Neural crest cell (in vitro differentiated cells): ENCODE data around the gene RGS21. TPM values are rescaled to one million over a fixed set of nuclear protein-coding genes. Genes with fewer than 3 reads are reported as not detected.

Experiments
- DNase-seq: peaks from one replicate; pipeline ENCODE4 v3.0.0; 2021; ENCODE audit warnings: low read depth, mixed read lengths, low spot score
- H3K27ac Mint-ChIP-seq: one replicate; pipeline ENCODE4 v1.8.0; 2021; ENCODE audit warnings: mild to moderate bottlenecking, mixed read lengths; ENCODE audit not compliant: unreplicated experiment
- H3K27me3 Mint-ChIP-seq: 2 replicates; pipeline ENCODE4 v1.8.0; 2021; ENCODE audit warnings: low read depth, mild to moderate bottlenecking, mixed read lengths
- H3K36me3 Mint-ChIP-seq: 2 replicates; pipeline ENCODE4 v1.8.0; 2021; ENCODE audit warnings: low read depth, mild to moderate bottlenecking, mixed read lengths
- H3K4me1 Mint-ChIP-seq: 2 replicates; pipeline ENCODE4 v1.8.0; 2021; ENCODE audit warnings: mixed read lengths
- H3K4me3 Mint-ChIP-seq: one replicate; pipeline ENCODE4 v1.8.0; 2021; ENCODE audit warnings: mild to moderate bottlenecking, mixed read lengths
- H3K9me3 Mint-ChIP-seq: 2 replicates; pipeline ENCODE4 v1.8.0; 2021; ENCODE audit warnings: mixed read lengths
- total RNA-seq: library from RNA; stranded (reverse); gene quantifications from 2 replicates; pipeline ENCODE4 v1.2.1, GENCODE V29; 2021
- TF ChIP-seq, protein P1 (sequence below): fragments of 200-600 bp; sonication (generic); conservative IDR thresholded peaks from 2 replicates; pipeline ENCODE4 v1.5.0; 2021; ENCODE audit warnings: antibody characterized with exemption, mild to moderate bottlenecking

The RGS21 gene
- total RNA-seq, 1 donor from 2014 or later = not detected

DNA sequence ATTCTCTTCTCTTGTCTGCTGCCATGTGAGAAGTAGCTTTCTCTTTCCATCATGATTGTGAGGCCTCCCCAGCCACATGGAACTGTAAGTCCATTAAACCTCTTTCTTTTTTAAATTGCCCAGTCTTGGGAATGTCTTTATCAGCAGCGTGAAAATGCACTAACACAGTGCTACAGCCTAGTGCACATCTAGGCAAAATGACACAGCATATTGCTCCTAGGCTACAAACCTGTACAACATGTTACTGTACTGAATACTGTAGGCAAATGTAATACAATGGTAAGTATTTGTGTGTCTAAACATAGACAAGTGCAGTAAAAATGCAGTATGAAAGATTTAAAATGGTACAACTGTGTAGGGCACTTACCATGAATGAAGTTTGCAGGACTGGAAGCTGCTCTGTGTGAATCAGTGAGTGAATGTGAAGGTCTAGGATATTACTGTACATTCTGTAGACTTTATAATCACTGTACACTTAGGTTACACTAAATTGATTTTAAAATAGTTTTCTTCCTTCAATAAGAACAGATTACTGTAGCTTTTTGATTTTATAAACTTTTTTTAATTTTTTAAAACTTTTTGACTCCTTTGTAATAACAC is 69.4 kb downstream of the RGS21 start:
- Mint-ChIP-seq H3K4me1 (no peaks in the 10 kb centered on the region), H3K9me3 (peaks cover 7% of the 10 kb centered on the region), H3K36me3 (no peaks in the 10 kb centered on the region), H3K27ac (no peak overlapping the region), H3K4me3 (no peak overlapping the region), H3K27me3 (no peaks in the 10 kb centered on the region)
- TF ChIP-seq, protein P1, sequence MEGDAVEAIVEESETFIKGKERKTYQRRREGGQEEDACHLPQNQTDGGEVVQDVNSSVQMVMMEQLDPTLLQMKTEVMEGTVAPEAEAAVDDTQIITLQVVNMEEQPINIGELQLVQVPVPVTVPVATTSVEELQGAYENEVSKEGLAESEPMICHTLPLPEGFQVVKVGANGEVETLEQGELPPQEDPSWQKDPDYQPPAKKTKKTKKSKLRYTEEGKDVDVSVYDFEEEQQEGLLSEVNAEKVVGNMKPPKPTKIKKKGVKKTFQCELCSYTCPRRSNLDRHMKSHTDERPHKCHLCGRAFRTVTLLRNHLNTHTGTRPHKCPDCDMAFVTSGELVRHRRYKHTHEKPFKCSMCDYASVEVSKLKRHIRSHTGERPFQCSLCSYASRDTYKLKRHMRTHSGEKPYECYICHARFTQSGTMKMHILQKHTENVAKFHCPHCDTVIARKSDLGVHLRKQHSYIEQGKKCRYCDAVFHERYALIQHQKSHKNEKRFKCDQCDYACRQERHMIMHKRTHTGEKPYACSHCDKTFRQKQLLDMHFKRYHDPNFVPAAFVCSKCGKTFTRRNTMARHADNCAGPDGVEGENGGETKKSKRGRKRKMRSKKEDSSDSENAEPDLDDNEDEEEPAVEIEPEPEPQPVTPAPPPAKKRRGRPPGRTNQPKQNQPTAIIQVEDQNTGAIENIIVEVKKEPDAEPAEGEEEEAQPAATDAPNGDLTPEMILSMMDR = no peak
- DNase-seq = no peak

- H3K4me3 Mint-ChIP-seq = no peak overlapping the region
- no peak for DNase-seq
- H3K9me3 Mint-ChIP-seq = peaks cover 4% of the 10 kb centered on the region
- no peaks in the 10 kb centered on the region for H3K36me3 Mint-ChIP-seq
- H3K27ac Mint-ChIP-seq = no peak overlapping the region
- no peaks in the 10 kb centered on the region for H3K27me3 Mint-ChIP-seq
- TF ChIP-seq, protein P1 = no peak
- H3K4me1 Mint-ChIP-seq = no peaks in the 10 kb centered on the region
These were observed 78.4 kb downstream of the RGS21 start for GRCh38 chr1:192395211-192395610.

DNA sequence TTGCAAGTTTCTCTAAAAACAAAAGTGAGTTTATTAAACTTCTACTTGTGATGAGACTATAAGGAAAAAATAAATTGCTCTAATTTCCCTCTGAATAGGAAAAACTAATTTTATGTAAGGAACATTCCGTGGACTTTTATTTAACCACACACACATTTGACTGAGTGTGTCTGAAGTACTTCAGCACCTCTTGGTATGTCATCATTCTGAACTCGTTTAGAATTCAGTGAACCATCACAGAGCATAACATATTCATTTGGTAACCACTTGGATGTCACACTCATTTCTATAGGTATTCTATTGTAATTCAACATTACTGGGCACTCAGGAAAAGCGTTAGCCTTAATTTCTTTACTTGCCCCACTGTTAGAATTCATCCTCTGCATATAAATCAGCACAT is 79.1 kb downstream of the RGS21 start:
- H3K27me3 Mint-ChIP-seq = no peaks in the 10 kb centered on the region
- H3K36me3 Mint-ChIP-seq = no peaks in the 10 kb centered on the region
- H3K4me1 Mint-ChIP-seq = no peaks in the 10 kb centered on the region
- TF ChIP-seq, protein P1 = no peak
- no peak overlapping the region for H3K27ac Mint-ChIP-seq
- no peak for DNase-seq
- peaks cover 4% of the 10 kb centered on the region for H3K9me3 Mint-ChIP-seq
- H3K4me3 Mint-ChIP-seq = no peak overlapping the region

DNA sequence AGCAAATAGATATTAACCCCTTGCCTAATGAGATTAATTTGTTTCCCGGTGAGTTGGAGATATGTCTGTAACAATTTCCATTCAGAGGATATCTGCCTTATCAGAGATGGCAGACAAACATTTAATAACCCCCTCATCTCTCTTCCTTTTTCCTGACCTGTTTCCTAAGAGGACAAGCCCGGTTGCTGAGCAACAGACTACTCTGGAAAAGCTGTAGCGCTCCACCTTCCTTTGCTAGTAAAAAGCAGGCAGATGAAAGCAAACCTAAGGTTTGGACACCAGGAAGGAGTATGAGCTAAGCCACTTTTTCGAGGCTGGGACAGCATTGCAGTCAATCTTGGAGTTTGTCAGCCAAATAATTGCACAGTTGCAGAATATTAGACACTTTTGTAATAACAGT is 82.4 kb downstream of the RGS21 start:
- no peaks in the 10 kb centered on the region for H3K9me3 Mint-ChIP-seq
- no peaks in the 10 kb centered on the region for H3K36me3 Mint-ChIP-seq
- DNase-seq = no peak
- H3K4me3 Mint-ChIP-seq = no peak overlapping the region
- H3K27me3 Mint-ChIP-seq = no peaks in the 10 kb centered on the region
- no peak overlapping the region for H3K27ac Mint-ChIP-seq
- TF ChIP-seq, protein P1 = no peak
- H3K4me1 Mint-ChIP-seq = no peaks in the 10 kb centered on the region

DNA sequence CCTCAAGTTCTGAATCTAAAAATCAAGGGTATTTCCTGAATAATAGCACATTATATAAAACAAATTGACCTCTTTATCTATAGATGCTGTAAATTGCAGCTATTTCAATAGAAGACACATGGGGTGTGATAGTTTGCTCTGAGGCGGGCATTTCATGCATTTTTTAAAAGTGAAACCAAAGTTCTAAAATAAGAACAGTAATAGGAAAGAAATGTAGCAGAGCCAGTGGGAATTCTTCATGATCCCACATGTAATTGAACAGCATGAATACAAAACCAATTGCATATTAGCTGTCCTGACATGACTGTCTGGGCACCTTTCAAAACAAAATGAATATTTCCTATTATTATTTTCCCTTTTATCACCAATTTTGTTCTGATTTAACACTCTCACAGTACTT is 85.0 kb downstream of the RGS21 start:
- H3K9me3 Mint-ChIP-seq = no peaks in the 10 kb centered on the region
- H3K27me3 Mint-ChIP-seq = no peaks in the 10 kb centered on the region

More for the DNA sequence above, 85.0 kb downstream of the RGS21 start:
- no peak overlapping the region for H3K27ac Mint-ChIP-seq
- H3K4me1 Mint-ChIP-seq = no peaks in the 10 kb centered on the region
- no peak overlapping the region for H3K4me3 Mint-ChIP-seq
- TF ChIP-seq, protein P1 = no peak
- H3K36me3 Mint-ChIP-seq = no peaks in the 10 kb centered on the region
- DNase-seq = no peak
